GM18858 (cell line): ENCODE measurements around the gene SPINK1.
"Not testable (repeated sequence)": the region's sequence is repeated elsewhere in the genome, so short reads cannot be mapped to it uniquely, and the experiment has no call there.

Source experiments
- ATAC-seq: cut with Tn5 transposase; IDR thresholded peaks from one replicate; pipeline ENCODE4 v1.9.1; 2021; ENCODE audit not compliant: unreplicated experiment

SPINK1 gene

GRCh38 chr5:147854894-147855773 is 23.7 kb upstream of the SPINK1 start:
- ATAC-seq = no peak

- ATAC-seq = no peak
Measured at GRCh38 chr5:147854331-147854730, 22.9 kb upstream of the SPINK1 start.

- ATAC-seq = no peak
Measured at GRCh38 chr5:147853372-147853987, 22.0 kb upstream of the SPINK1 start.

- no peak for ATAC-seq
Measured at GRCh38 chr5:147852365-147852764, 20.9 kb upstream of the SPINK1 start.

- ATAC-seq = no peak
Measured at GRCh38 chr5:147851578-147851977, 20.1 kb upstream of the SPINK1 start.

GRCh38 chr5:147849226-147849625 is 17.8 kb upstream of the SPINK1 start:
- no peak for ATAC-seq

- no peak for ATAC-seq
Measured at GRCh38 chr5:147845618-147846017, 14.1 kb upstream of the SPINK1 start.

GRCh38 chr5:147844846-147845245 is 13.4 kb upstream of the SPINK1 start:
- no peak for ATAC-seq

GRCh38 chr5:147842869-147843268 is 11.4 kb upstream of the SPINK1 start:
- ATAC-seq = no peak

- no peak for ATAC-seq
Measured at GRCh38 chr5:147836439-147836838, 5.0 kb upstream of the SPINK1 start.

GRCh38 chr5:147835386-147835798 is 3.9 kb upstream of the SPINK1 start:
- no peak for ATAC-seq

- ATAC-seq = no peak
Measured at GRCh38 chr5:147832541-147832940, 1.1 kb upstream of the SPINK1 start.

GRCh38 chr5:147830035-147830434 is 1.4 kb downstream of the SPINK1 start:
- no peak for ATAC-seq

- ATAC-seq = not testable (repeated sequence)
Measured at GRCh38 chr5:147827017-147827416, 4.5 kb downstream of the SPINK1 start.

GRCh38 chr5:147826361-147826760 is 5.1 kb downstream of the SPINK1 start:
- no peak for ATAC-seq

- peak; percentile 89 for ATAC-seq
Measured at GRCh38 chr5:147822686-147823491, 8.6 kb downstream of the SPINK1 start.

GRCh38 chr5:147822222-147822621 is 9.2 kb downstream of the SPINK1 start:
- not testable (repeated sequence) for ATAC-seq

GRCh38 chr5:147821766-147822165 is 9.7 kb downstream of the SPINK1 start:
- no peak for ATAC-seq

GRCh38 chr5:147819261-147819770 is 12.2 kb downstream of the SPINK1 start:
- ATAC-seq = no peak

GRCh38 chr5:147818290-147818689 is 13.2 kb downstream of the SPINK1 start:
- ATAC-seq = no peak

GRCh38 chr5:147813696-147814095 is 17.8 kb downstream of the SPINK1 start:
- no peak for ATAC-seq
